Natural killer cell (primary cell): ENCODE measurements around the gene PHF21A. TPM values are rescaled to one million over a fixed set of nuclear protein-coding genes. Genes with fewer than 3 reads are reported as not detected.

Source experiments
- ATAC-seq, 3 donors: fragments of 150-1000 bp in 2 of 3; fragments of 200-7000 bp in 1 of 3; cut with Tn5 transposase; 1 replicate in 1 of 3; 2 replicates in 2 of 3; pipeline ENCODE4 v1.10.0; 2021; ENCODE audit warnings: mild to moderate bottlenecking in 2 of 3, moderate library complexity in 2 of 3
- DNase-seq, 2 donors: peaks; one replicate each; pipeline versions ENCODE4 v3.0.0 to v3.0.0-alpha.2; 2013 to 2021; ENCODE audit warnings: mixed read lengths in 1 of 2
- H3K27ac ChIP-seq: one replicate; pipeline ENCODE4 v1.5.1; 2013; ENCODE audit warnings: mild to moderate bottlenecking, low read length
- H3K27me3 ChIP-seq: one replicate; pipeline ENCODE4 v1.6.1; 2013; ENCODE audit warnings: low read length; ENCODE audit not compliant: control insufficient read depth, insufficient read depth
- H3K36me3 ChIP-seq: one replicate; pipeline ENCODE4 v1.6.1; 2013; ENCODE audit warnings: low read length; ENCODE audit not compliant: control insufficient read depth, insufficient read depth
- H3K4me1 ChIP-seq: one replicate; pipeline ENCODE4 v1.6.1; 2013; ENCODE audit warnings: low read length; ENCODE audit not compliant: control insufficient read depth, insufficient read depth
- H3K4me3 ChIP-seq: one replicate; pipeline ENCODE4 v1.5.1; 2013; ENCODE audit warnings: low read length
- H3K9me3 ChIP-seq: one replicate; pipeline ENCODE4 v1.6.1; 2013; ENCODE audit warnings: low read length; ENCODE audit not compliant: control insufficient read depth, insufficient read depth
- H3K27ac Mint-ChIP-seq, 2 donors: one replicate each; pipeline ENCODE4 v1.8.0; 2022; ENCODE audit warnings: mild to moderate bottlenecking in 2 of 2, mixed read lengths in 2 of 2, moderate library complexity in 1 of 2
- H3K27me3 Mint-ChIP-seq, 2 donors: one replicate each; pipeline ENCODE4 v1.8.0; 2022; ENCODE audit warnings: low read depth in 2 of 2, mixed read lengths in 2 of 2
- H3K36me3 Mint-ChIP-seq: one replicate; pipeline ENCODE4 v1.8.0; 2022; ENCODE audit warnings: mixed read lengths
- H3K4me1 Mint-ChIP-seq, 2 donors: one replicate each; pipeline ENCODE4 v1.8.0; 2022; ENCODE audit warnings: mixed read lengths in 2 of 2
- H3K4me3 Mint-ChIP-seq: one replicate; pipeline ENCODE4 v1.8.0; 2022; ENCODE audit warnings: mild to moderate bottlenecking, moderate library complexity, mixed read lengths
- H3K9me3 Mint-ChIP-seq, 2 donors: one replicate each; pipeline ENCODE4 v1.8.0; 2022; ENCODE audit warnings: mixed read lengths in 2 of 2
- CTCF ChIP-seq: fragments of 200-600 bp; IDR thresholded peaks from one replicate; pipeline ENCODE4 v1.8.0; 2022; ENCODE audit warnings: antibody characterized with exemption
- WGBS: methylation state at CpG from one replicate; pipeline ENCODE4 v1.1.7; 2013; ENCODE audit warnings: missing lambda C conversion rate; ENCODE audit not compliant: insufficient coverage; 5-methylcytosine and 5-hydroxymethylcytosine counted together
- intact Hi-C: fragments of 100-400 bp; cut with micrococcal nuclease; formaldehyde crosslinking; loops from one replicate; pipeline ENCODE4 v1.14.2; 2022
- total RNA-seq, 4 donors: library from RNA; stranded (reverse); fragments of 120-200 nt in 1 of 4; gene quantifications; one replicate each; pipeline versions ENCODE4 v1.2.3 to v1.2.4, GENCODE V29; 2013 to 2022

Gene PHF21A
- total RNA-seq, 3 donors from 2014 or later (not counting 1 experiment from before 2014, with no cell fraction given), result 138 to 147 (median 139) TPM

GRCh38 chr11:45930951-45931570 is 190.2 kb downstream of the PHF21A start:
- no peaks in the 10 kb centered on the region for H3K36me3 Mint-ChIP-seq
- H3K4me3 ChIP-seq, result peak overlapping the region; percentile 43
- peak overlapping the region; percentile 21 for H3K4me3 Mint-ChIP-seq
- peaks cover 37% of the 10 kb centered on the region for H3K36me3 ChIP-seq
- peak overlapping the region; percentile 86 to 95 for H3K27ac Mint-ChIP-seq
- TF ChIP-seq CTCF, result no peak
- no peak for ATAC-seq
- no peak for DNase-seq
- no peaks in the 10 kb centered on the region for H3K9me3 Mint-ChIP-seq
- peaks cover 30% of the 10 kb centered on the region in 2 donors for H3K4me1 Mint-ChIP-seq
- intact Hi-C loops, result no loop called here
- peaks cover 74% of the 10 kb centered on the region for H3K4me1 ChIP-seq
- no peaks in the 10 kb centered on the region for H3K9me3 ChIP-seq
- H3K27me3 Mint-ChIP-seq, result no peaks in the 10 kb centered on the region
- H3K27me3 ChIP-seq, result no peaks in the 10 kb centered on the region
- 85% methylated on average over 7 of the region's 8 CpGs for WGBS
- H3K27ac ChIP-seq, result peak overlapping the region; percentile 86

- H3K27me3 ChIP-seq, result no peaks in the 10 kb centered on the region
- Mint-ChIP-seq H3K4me1 (peaks cover 30% of the 10 kb centered on the region in 2 donors), H3K4me3 (peak overlapping the region; percentile 72), H3K27ac (peak overlapping the region; percentile 86 to 95), H3K9me3 (no peaks in the 10 kb centered on the region), H3K36me3 (no peaks in the 10 kb centered on the region), H3K27me3 (no peaks in the 10 kb centered on the region)
- H3K4me3 ChIP-seq, result peak overlapping the region; percentile 31
- 26% methylated on average over 14 of the region's 14 CpGs for WGBS
- no peaks in the 10 kb centered on the region for H3K9me3 ChIP-seq
- intact Hi-C loops, result no loop called here
- peaks cover 28% of the 10 kb centered on the region for H3K36me3 ChIP-seq
- H3K27ac ChIP-seq, result peak overlapping the region; percentile 86
- DNase-seq, result peak in 1 of 2 donors; percentile 68
- H3K4me1 ChIP-seq, result peaks cover 72% of the 10 kb centered on the region
- ATAC-seq, result peak; percentile 77 to 86 (median 85)
- no peak for TF ChIP-seq CTCF
Measured at GRCh38 chr11:45930031-45930794, 191.0 kb downstream of the PHF21A start.

GRCh38 chr11:45929486-45930030 is 191.7 kb downstream of the PHF21A start:
- H3K36me3 Mint-ChIP-seq, result no peaks in the 10 kb centered on the region
- Histone ChIP-seq H3K36me3 (peaks cover 22% of the 10 kb centered on the region), H3K27me3 (no peaks in the 10 kb centered on the region), H3K27ac (peak overlapping the region; percentile 86), H3K4me1 (peaks cover 66% of the 10 kb centered on the region), H3K4me3 (peak overlapping the region; percentile 31), H3K9me3 (no peaks in the 10 kb centered on the region)
- peak overlapping the region; percentile 72 for H3K4me3 Mint-ChIP-seq
- no peak for TF ChIP-seq CTCF
- peak overlapping the region; percentile 86 to 95 for H3K27ac Mint-ChIP-seq
- intact Hi-C loops, result no loop called here
- WGBS, result 58% methylated on average over 10 of the region's 10 CpGs
- H3K27me3 Mint-ChIP-seq, result no peaks in the 10 kb centered on the region
- DNase-seq (no peak), ATAC-seq (peak; percentile 31 to 40 (median 38))
- peaks cover 30% of the 10 kb centered on the region in 2 donors for H3K4me1 Mint-ChIP-seq
- H3K9me3 Mint-ChIP-seq, result no peaks in the 10 kb centered on the region
